ENCODE data around the gene COL6A3. TPM values are rescaled to one million over a fixed set of nuclear protein-coding genes. Genes with fewer than 3 reads are reported as not detected.

COL6A3 gene
- total RNA-seq, 3 donors from 2014 or later = 116 to 907 (median 320) TPM

DNA sequence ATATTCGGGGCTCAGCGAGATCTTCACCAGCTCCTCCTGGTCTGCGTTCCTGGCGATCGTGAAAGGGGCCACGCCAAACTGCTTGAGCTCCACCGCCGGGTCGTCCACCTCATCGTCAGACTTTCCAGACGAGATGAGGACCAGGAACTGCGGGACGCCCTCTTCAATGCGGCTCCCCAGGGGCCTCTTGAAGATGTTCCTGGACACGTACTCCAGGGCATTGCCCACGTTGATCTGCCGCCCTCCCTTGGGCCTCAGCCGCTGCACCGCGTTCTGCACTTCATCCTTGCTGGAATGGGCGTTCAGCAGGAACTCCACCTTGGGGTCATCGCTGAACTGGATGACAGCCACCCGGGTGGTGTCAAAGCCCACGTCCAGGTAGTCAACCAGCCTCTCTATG, 42.1 kb downstream of the COL6A3 start:
- Histone ChIP-seq H3K4me3 (no peak overlapping the region), H3K9me3 (no peaks in the 10 kb centered on the region), H3K4me1 (no peaks in the 10 kb centered on the region), H3K27ac (peak overlapping the region in 1 of 2 donors; percentile 63), H3K27me3 (no peaks in the 10 kb centered on the region), H3K36me3 (no peaks in the 10 kb centered on the region)
- no peak for TF ChIP-seq CTCF (IDR thresholded peaks at IDR 0.05)
- TF ChIP-seq POLR2AphosphoS5 (IDR thresholded peaks at IDR 0.05) = no peak
- TF ChIP-seq POLR2A (IDR thresholded peaks at IDR 0.05) = no peak
- intact Hi-C loops (cut with DNase I; ENCODE audit: low total_unique reads) = no loop called here
- no peak for DNase-seq (ENCODE audit: low spot score in 2 of 2)

GRCh38 chr2:237365671-237366070, 48.3 kb downstream of the COL6A3 start:
- no peak for TF ChIP-seq POLR2AphosphoS5 (IDR thresholded peaks at IDR 0.05)
- Histone ChIP-seq H3K36me3 (no peaks in the 10 kb centered on the region), H3K4me3 (no peak overlapping the region), H3K4me1 (no peaks in the 10 kb centered on the region), H3K27me3 (no peaks in the 10 kb centered on the region), H3K27ac (no peak overlapping the region), H3K9me3 (no peaks in the 10 kb centered on the region)
- no peak for DNase-seq (ENCODE audit: low spot score in 2 of 2)
- intact Hi-C loops (cut with DNase I; ENCODE audit: low total_unique reads) = no loop called here

DNA sequence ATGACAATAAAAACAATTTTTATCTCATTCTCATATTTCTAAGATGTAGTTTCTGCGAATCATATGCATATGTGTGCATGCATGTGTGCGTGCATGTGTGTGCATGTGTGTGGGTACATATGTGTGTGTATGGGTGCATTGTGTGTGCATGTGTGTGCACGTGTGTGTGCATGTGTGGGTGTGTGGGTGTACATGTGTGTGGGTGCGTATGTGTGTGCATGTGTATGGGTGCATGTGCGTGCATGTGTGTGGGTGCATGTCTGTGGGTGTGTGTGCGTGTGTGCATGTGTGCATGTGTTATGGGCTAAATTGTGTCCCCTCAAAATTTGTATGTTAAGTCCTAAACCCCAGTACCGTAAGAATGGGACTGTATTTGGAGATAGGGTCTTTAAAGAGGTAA, 49.3 kb downstream of the COL6A3 start:
- Histone ChIP-seq H3K4me3 (no peak overlapping the region), H3K4me1 (no peaks in the 10 kb centered on the region), H3K36me3 (no peaks in the 10 kb centered on the region), H3K27ac (no peak overlapping the region), H3K9me3 (no peaks in the 10 kb centered on the region), H3K27me3 (no peaks in the 10 kb centered on the region)
- intact Hi-C loops (cut with DNase I; ENCODE audit: low total_unique reads) = no loop called here
- no peak for TF ChIP-seq POLR2AphosphoS5 (IDR thresholded peaks at IDR 0.05)
- TF ChIP-seq CTCF (IDR thresholded peaks at IDR 0.05) = no peak
- no peak for TF ChIP-seq POLR2A (IDR thresholded peaks at IDR 0.05)
- DNase-seq (ENCODE audit: low spot score in 2 of 2) = no peak

DNA sequence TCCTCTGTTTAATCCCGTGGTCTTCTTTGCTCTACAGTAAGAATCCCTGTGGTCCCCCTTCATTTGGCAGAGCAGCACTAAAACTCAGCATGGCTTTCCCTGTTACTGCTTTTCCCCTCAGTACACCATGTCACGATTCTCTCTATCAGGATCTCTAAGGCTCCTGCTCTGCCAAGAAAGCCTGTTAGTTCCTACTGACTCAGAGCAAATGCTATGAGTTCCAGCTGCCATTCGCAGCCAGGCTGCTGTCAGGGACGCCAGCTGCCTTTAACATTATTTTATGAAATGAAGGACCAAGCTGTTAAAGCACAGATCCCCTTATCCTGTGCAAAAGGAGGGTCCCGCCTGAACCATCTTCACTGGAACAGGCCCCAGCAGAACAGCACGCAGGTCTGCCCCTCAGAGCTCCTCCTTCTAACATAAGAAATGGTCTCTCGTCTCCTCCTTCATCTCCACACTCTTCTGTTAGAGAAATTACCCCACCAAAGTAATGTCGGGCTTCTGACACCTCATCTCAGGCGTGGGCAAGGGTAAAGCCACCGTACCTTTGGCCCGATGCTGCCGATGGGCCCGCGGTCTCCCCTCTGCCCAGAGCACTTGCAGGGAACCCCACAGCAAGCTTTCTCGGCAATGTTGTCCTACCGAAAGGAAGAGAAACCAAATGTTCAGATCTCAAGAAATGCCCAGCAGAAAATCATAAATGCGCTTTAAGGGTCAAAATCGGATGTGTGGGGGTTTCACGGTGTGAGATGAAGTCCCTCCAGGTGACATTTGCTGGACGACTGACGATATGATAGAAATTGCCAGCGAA, 52.6 kb downstream of the COL6A3 start:
- DNase-seq (ENCODE audit: low spot score in 2 of 2) = no peak
- Histone ChIP-seq H3K36me3 (no peaks in the 10 kb centered on the region), H3K27ac (peak overlapping the region; percentile 8 to 79), H3K27me3 (no peaks in the 10 kb centered on the region), H3K4me3 (no peak overlapping the region), H3K9me3 (no peaks in the 10 kb centered on the region), H3K4me1 (no peaks in the 10 kb centered on the region)
- TF ChIP-seq CTCF (IDR thresholded peaks at IDR 0.05) = no peak
- no peak for TF ChIP-seq POLR2AphosphoS5 (IDR thresholded peaks at IDR 0.05)
- TF ChIP-seq POLR2A (IDR thresholded peaks at IDR 0.05) = no peak
- intact Hi-C loops (cut with DNase I; ENCODE audit: low total_unique reads) = no loop called here

GRCh38 chr2:237359894-237360780, 53.8 kb downstream of the COL6A3 start:
- no peak overlapping the region for H3K4me3 ChIP-seq
- no peaks in the 10 kb centered on the region for H3K36me3 ChIP-seq
- no peak for DNase-seq (ENCODE audit: low spot score in 2 of 2)
- H3K4me1 ChIP-seq = peaks cover 0 to 4% of the 10 kb centered on the region in 2 donors
- TF ChIP-seq CTCF (IDR thresholded peaks at IDR 0.05) = no peak
- TF ChIP-seq POLR2AphosphoS5 (IDR thresholded peaks at IDR 0.05) = no peak
- no peak for TF ChIP-seq POLR2A (IDR thresholded peaks at IDR 0.05)
- intact Hi-C loops (cut with DNase I; ENCODE audit: low total_unique reads) = no loop called here
- H3K27me3 ChIP-seq = no peaks in the 10 kb centered on the region
- H3K9me3 ChIP-seq = no peaks in the 10 kb centered on the region
- H3K27ac ChIP-seq = peak overlapping the region; percentile 30 to 79
